Ishikawa (cell line): Measurements from ENCODE around the gene ABR.

Experiments used
- CEBPB ChIP-seq: IDR thresholded peaks from 2 replicates; pipeline ENCODE4 v1.6.1; 2012
- EGR1 ChIP-seq: IDR thresholded peaks from 2 replicates; pipeline ENCODE4 v1.6.1; 2012
- EP300 ChIP-seq: IDR thresholded peaks from 2 replicates; pipeline ENCODE4 v1.6.1; 2012; ENCODE audit warnings: borderline replicate concordance
- FOXM1 ChIP-seq: IDR thresholded peaks from 2 replicates; pipeline ENCODE4 v1.6.1; 2012; ENCODE audit warnings: low read depth, borderline replicate concordance
- NFIC ChIP-seq: IDR thresholded peaks from 2 replicates; pipeline ENCODE4 v1.6.1; 2012
- RAD21 ChIP-seq: IDR thresholded peaks from 2 replicates; pipeline ENCODE4 v1.6.1; 2012; ENCODE audit warnings: low read depth
- TAF1 ChIP-seq: IDR thresholded peaks from 2 replicates; pipeline ENCODE4 v1.6.1; 2012; ENCODE audit warnings: low read depth, mild to moderate bottlenecking
- TCF12 ChIP-seq: IDR thresholded peaks from 2 replicates; pipeline ENCODE4 v1.6.1; 2012; ENCODE audit warnings: low read depth
- TEAD4 ChIP-seq: IDR thresholded peaks from 2 replicates; pipeline ENCODE4 v1.6.1; 2012
- YY1 ChIP-seq: IDR thresholded peaks from 2 replicates; pipeline ENCODE4 v1.6.1; 2012; ENCODE audit warnings: low read depth
- ZBTB7A ChIP-seq: IDR thresholded peaks from 2 replicates; pipeline ENCODE4 v1.6.1; 2012; ENCODE audit warnings: low read depth
- TF ChIP-seq, protein P1 (sequence below): IDR thresholded peaks from 2 replicates; pipeline ENCODE4 v1.6.1; 2012; ENCODE audit warnings: low read depth, mild to moderate bottlenecking
- TF ChIP-seq, protein P2 (sequence below): IDR thresholded peaks from 2 replicates; pipeline ENCODE4 v1.6.1; 2012
- TF ChIP-seq, protein P3 (sequence below): IDR thresholded peaks from 2 replicates; pipeline ENCODE4 v1.6.1; 2012

DNA sequence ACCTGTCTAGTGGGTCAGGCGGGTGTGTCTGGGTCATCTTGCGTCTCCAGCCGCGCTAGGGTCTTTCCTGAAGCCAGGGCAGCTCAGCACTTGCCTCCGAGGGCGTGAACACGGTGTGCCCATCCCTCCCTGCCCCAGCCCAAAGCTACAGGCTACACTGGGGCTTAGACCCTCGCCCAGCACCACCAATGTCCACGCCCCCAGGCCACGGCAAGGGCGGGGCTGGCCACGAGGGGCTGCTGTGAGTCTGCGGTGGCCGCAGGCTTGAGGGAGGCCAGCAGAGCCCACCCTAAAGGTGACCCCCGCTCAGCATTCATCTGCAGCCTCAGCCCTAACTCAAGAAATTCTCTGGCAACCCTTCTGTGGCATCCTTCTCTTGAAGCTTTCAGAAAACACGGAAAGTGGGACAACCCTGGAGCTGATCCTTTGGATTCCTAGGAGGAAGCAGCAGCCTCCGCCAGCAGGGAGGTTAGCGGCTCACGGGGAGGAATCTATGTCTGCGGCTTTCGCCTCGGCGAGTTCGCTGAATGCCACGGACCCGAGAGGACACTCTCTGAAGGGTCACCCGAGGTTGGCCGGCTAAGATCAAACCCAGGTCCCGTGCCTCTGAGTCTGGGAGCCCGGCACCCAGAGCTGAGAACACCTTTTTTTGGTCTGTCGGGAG lies 141.2 kb downstream of the ABR start:
- TF ChIP-seq, protein P1, sequence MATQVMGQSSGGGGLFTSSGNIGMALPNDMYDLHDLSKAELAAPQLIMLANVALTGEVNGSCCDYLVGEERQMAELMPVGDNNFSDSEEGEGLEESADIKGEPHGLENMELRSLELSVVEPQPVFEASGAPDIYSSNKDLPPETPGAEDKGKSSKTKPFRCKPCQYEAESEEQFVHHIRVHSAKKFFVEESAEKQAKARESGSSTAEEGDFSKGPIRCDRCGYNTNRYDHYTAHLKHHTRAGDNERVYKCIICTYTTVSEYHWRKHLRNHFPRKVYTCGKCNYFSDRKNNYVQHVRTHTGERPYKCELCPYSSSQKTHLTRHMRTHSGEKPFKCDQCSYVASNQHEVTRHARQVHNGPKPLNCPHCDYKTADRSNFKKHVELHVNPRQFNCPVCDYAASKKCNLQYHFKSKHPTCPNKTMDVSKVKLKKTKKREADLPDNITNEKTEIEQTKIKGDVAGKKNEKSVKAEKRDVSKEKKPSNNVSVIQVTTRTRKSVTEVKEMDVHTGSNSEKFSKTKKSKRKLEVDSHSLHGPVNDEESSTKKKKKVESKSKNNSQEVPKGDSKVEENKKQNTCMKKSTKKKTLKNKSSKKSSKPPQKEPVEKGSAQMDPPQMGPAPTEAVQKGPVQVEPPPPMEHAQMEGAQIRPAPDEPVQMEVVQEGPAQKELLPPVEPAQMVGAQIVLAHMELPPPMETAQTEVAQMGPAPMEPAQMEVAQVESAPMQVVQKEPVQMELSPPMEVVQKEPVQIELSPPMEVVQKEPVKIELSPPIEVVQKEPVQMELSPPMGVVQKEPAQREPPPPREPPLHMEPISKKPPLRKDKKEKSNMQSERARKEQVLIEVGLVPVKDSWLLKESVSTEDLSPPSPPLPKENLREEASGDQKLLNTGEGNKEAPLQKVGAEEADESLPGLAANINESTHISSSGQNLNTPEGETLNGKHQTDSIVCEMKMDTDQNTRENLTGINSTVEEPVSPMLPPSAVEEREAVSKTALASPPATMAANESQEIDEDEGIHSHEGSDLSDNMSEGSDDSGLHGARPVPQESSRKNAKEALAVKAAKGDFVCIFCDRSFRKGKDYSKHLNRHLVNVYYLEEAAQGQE, result no peak
- TF ChIP-seq NFIC (no peak), EP300 (no peak), TCF12 (no peak), YY1 (no peak), CEBPB (no peak), EGR1 (no peak), ZBTB7A (no peak), TEAD4 (no peak), RAD21 (no peak), TAF1 (no peak), FOXM1 (no peak)
- TF ChIP-seq, protein P2, sequence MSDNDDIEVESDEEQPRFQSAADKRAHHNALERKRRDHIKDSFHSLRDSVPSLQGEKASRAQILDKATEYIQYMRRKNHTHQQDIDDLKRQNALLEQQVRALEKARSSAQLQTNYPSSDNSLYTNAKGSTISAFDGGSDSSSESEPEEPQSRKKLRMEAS, result no peak
- TF ChIP-seq, protein P3, sequence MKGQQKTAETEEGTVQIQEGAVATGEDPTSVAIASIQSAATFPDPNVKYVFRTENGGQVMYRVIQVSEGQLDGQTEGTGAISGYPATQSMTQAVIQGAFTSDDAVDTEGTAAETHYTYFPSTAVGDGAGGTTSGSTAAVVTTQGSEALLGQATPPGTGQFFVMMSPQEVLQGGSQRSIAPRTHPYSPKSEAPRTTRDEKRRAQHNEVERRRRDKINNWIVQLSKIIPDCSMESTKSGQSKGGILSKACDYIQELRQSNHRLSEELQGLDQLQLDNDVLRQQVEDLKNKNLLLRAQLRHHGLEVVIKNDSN, result no peak
